ENCODE results near the gene AIFM3.
"Not testable (repeated sequence)": the region's sequence is repeated elsewhere in the genome, so short reads cannot be mapped to it uniquely, and the experiment has no call there.

Gene AIFM3

GRCh38 chr22:20996598-20997535, 29.8 kb downstream of the AIFM3 start:
- H3K4me1 ChIP-seq (ENCODE audit: insufficient read depth, low read length): peaks cover 20% of the 10 kb centered on the region
- H3K9me3 ChIP-seq (ENCODE audit: low read length): no peaks in the 10 kb centered on the region
- no peak overlapping the region for H3K9ac ChIP-seq (ENCODE audit: low read length)
- H3K4me3 ChIP-seq (ENCODE audit: low read depth in 1 of 2, low read length in 2 of 2): no peak overlapping the region
- no peaks in the 10 kb centered on the region for H3K27me3 ChIP-seq (ENCODE audit: control insufficient read depth in 1 of 2, insufficient read depth in 2 of 2, low read length in 2 of 2)
- peaks cover 53% of the 10 kb centered on the region for H3K36me3 ChIP-seq (ENCODE audit: insufficient read depth, low read length)
- H3K27ac ChIP-seq (ENCODE audit: low read depth, low read length): no peak overlapping the region

DNA sequence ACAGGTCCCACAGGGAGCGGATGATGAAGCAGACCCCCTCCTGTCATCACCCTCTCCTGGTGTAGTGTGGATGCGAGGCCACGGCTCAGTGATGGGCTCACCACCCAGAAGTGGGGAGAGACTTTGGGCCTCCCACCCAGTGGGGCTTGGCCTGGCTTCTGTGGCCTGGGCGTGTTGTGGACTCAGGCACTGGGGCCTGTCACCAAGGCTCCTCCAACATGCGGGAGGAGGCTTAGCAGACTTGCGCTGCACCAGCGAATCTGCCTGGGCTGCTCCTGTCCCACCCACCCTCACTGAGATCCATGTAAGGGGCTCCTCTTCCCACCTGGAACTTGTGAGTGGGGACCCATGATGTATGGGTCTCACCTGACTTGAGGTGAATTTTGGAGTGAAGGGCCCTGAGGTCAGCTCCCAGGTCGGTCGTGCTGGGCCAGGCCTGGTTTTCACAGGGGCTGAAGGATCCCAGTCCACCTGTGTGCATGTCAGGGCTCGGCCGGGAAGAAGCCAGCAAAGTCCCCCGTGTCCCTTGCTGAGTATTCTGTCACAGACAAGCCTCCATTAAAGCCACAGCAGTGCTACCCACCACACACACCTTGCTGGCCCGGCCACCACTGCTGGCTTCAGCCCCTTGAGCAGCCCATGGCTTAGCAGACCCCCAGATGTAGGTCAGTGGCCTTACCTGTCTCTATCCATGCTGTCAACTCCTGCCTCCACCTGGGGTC, 30.6 kb downstream of the AIFM3 start:
- no peak overlapping the region for H3K4me3 ChIP-seq (ENCODE audit: low read depth in 1 of 2, low read length in 2 of 2)
- H3K4me1 ChIP-seq (ENCODE audit: insufficient read depth, low read length): peaks cover 20% of the 10 kb centered on the region
- peaks cover 45% of the 10 kb centered on the region for H3K36me3 ChIP-seq (ENCODE audit: insufficient read depth, low read length)
- no peak overlapping the region for H3K27ac ChIP-seq (ENCODE audit: low read depth, low read length)
- H3K9me3 ChIP-seq (ENCODE audit: low read length): no peaks in the 10 kb centered on the region
- no peak overlapping the region for H3K9ac ChIP-seq (ENCODE audit: low read length)
- H3K27me3 ChIP-seq (ENCODE audit: control insufficient read depth in 1 of 2, insufficient read depth in 2 of 2, low read length in 2 of 2): no peaks in the 10 kb centered on the region

- Histone ChIP-seq H3K4me3 (ENCODE audit: low read depth in 1 of 2, low read length in 2 of 2) (no peak overlapping the region), H3K27me3 (ENCODE audit: control insufficient read depth in 1 of 2, insufficient read depth in 2 of 2, low read length in 2 of 2) (no peaks in the 10 kb centered on the region), H3K9ac (ENCODE audit: low read length) (no peak overlapping the region), H3K4me1 (ENCODE audit: insufficient read depth, low read length) (peaks cover 29% of the 10 kb centered on the region), H3K9me3 (ENCODE audit: low read length) (no peaks in the 10 kb centered on the region), H3K36me3 (ENCODE audit: insufficient read depth, low read length) (peaks cover 41% of the 10 kb centered on the region), H3K27ac (ENCODE audit: low read depth, low read length) (no peak overlapping the region)
Observed at GRCh38 chr22:20998411-20999336, 31.6 kb downstream of the AIFM3 start.

DNA sequence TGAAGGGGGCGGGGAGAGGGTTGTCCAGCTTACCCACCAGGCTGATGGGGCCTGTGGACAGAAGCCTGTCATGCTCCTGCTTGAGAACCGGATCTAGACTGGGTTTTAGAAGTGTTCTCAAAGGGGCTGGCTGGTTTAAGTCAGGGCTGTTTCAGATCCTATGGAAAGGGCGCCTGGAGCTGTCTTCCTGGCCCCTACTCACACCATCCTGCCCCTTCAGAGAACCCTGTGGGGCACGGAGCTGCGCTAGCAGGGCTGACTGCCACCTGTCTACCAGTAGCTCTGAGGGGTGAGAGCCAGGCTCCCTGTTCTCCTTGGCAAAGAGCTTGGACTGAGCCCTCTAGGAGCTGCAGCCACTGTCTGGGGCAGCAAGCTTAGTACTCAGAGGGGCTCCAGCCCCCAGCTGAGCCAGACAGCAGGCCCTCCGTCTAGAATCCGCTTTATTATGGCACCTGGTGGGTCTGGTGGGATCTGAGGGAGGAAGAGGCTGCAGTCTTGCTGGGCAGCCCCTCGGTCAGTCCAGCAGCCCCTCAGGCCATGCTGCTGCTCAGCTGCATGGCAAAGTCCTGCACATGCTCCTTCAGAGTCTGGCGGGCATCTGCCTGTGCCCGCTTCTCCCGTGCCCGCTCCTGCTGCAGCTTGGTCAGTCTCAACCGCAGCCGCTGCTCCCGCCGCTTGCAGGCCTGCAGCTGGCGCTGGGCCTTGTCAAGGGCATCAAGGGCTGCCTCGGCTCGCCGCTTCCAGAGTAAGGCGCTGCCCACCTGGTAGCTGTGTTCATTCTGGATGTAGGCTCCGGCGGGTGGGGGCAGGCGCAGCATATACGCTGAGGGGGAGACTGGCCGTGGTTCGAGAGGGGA, 32.5 kb downstream of the AIFM3 start:
- Histone ChIP-seq H3K9me3 (ENCODE audit: low read length) (no peaks in the 10 kb centered on the region), H3K36me3 (ENCODE audit: insufficient read depth, low read length) (peaks cover 36% of the 10 kb centered on the region), H3K9ac (ENCODE audit: low read length) (peak overlapping the region; percentile 90), H3K4me3 (ENCODE audit: low read depth in 1 of 2, low read length in 2 of 2) (peak overlapping the region in 1 of 2 donors; percentile 97), H3K27me3 (ENCODE audit: control insufficient read depth in 1 of 2, insufficient read depth in 2 of 2, low read length in 2 of 2) (no peaks in the 10 kb centered on the region), H3K4me1 (ENCODE audit: insufficient read depth, low read length) (peaks cover 33% of the 10 kb centered on the region), H3K27ac (ENCODE audit: low read depth, low read length) (no peak overlapping the region)

DNA sequence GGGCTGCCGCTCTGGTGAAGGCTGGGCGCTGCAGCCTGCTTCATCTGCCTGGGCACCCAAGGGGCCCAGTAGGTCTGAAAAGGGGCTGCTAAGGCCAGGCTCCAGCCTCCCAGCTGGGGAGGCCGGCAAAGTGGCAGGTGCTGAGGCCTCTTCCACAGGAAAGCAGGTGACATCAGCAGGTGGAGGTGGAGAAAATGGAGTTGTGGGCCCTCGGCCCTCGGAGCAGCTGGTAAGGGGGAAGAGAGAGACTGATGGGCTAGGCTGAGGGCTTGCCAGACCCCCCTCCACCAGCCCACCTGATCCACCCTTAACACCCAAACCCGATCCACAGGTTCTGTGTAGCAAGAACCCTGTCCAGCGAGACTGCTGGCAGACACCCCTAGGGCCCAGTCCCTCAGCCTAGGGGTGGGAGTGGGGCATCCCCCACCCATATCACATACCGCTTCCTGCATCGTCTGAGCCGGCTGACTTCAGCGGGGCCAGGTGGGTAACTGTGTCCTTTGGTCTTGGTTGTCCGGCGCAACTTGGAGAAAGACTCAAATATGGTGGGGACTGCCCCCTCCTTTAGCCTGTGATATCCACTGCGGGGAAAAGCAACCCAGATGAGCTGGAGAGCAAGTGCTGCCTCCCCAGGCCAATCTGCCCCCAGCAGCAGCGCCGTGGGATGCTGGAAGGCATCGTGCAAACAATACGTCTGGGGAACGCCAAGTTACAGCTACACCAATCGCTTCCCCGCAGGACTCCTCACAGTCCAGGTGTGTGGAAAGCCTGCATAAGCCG, 33.3 kb downstream of the AIFM3 start:
- peaks cover 34% of the 10 kb centered on the region for H3K36me3 ChIP-seq (ENCODE audit: insufficient read depth, low read length)
- peak overlapping the region; percentile 90 for H3K9ac ChIP-seq (ENCODE audit: low read length)
- H3K4me3 ChIP-seq (ENCODE audit: low read depth in 1 of 2, low read length in 2 of 2): peak overlapping the region; percentile 81 to 97
- H3K27me3 ChIP-seq (ENCODE audit: control insufficient read depth in 1 of 2, insufficient read depth in 2 of 2, low read length in 2 of 2): no peaks in the 10 kb centered on the region
- peaks cover 33% of the 10 kb centered on the region for H3K4me1 ChIP-seq (ENCODE audit: insufficient read depth, low read length)
- peak overlapping the region; percentile 94 for H3K27ac ChIP-seq (ENCODE audit: low read depth, low read length)
- no peaks in the 10 kb centered on the region for H3K9me3 ChIP-seq (ENCODE audit: low read length)

DNA sequence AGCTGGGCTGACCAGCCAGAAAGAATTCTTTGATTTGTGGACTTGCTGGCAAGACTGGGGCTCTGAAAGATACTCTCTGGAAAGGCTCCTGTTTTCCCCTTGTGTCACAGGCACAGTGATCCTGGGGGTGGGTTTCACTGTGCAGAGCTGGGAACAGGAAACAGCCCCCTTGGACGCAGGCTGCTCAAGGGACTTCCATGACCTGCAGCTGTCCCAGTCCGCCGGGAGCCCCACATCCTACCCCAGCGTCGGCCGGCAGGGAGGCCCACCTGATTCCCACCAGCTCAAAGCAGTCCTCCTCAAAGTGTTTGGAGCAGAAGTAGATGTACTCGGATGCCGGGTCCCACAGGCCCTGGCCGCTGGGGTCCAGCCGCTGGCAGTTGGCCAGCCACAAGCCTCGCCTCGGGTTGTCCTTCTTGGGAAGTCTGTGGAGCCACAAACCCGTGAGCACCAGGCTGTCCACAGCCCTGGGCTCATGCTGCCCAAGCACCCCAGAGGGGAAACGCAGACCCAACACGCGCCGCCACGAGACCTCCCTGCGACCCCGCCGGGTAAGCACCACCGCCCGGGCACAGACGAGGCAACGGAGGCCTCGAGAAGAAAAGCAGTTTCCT, 34.0 kb downstream of the AIFM3 start:
- H3K9me3 ChIP-seq (ENCODE audit: low read length): no peaks in the 10 kb centered on the region
- peak overlapping the region; percentile 81 to 97 for H3K4me3 ChIP-seq (ENCODE audit: low read depth in 1 of 2, low read length in 2 of 2)
- peak overlapping the region; percentile 94 for H3K27ac ChIP-seq (ENCODE audit: low read depth, low read length)
- peak overlapping the region; percentile 90 for H3K9ac ChIP-seq (ENCODE audit: low read length)
- peaks cover 33% of the 10 kb centered on the region for H3K4me1 ChIP-seq (ENCODE audit: insufficient read depth, low read length)
- H3K27me3 ChIP-seq (ENCODE audit: control insufficient read depth in 1 of 2, insufficient read depth in 2 of 2, low read length in 2 of 2): no peaks in the 10 kb centered on the region
- H3K36me3 ChIP-seq (ENCODE audit: insufficient read depth, low read length): peaks cover 31% of the 10 kb centered on the region

GRCh38 chr22:21001601-21002325, 34.7 kb downstream of the AIFM3 start, which contains the start of gene THAP7:
THAP7 (minus strand) TSS chr22:21002118; CDS start chr22:21001911, 207 bp downstream.
- H3K36me3 ChIP-seq (ENCODE audit: insufficient read depth, low read length): peaks cover 24% of the 10 kb centered on the region
- peaks cover 33% of the 10 kb centered on the region for H3K4me1 ChIP-seq (ENCODE audit: insufficient read depth, low read length)
- peak within 1 kb of the TSS; percentile 90 for H3K9ac ChIP-seq (ENCODE audit: low read length)
- peak within 1 kb of the TSS; percentile 81 to 97 for H3K4me3 ChIP-seq (ENCODE audit: low read depth in 1 of 2, low read length in 2 of 2)
- H3K27ac ChIP-seq (ENCODE audit: low read depth, low read length): peak within 1 kb of the TSS; percentile 94
- H3K9me3 ChIP-seq (ENCODE audit: low read length): no peaks in the 10 kb centered on the region
- H3K27me3 ChIP-seq (ENCODE audit: control insufficient read depth in 1 of 2, insufficient read depth in 2 of 2, low read length in 2 of 2): no peaks in the 10 kb centered on the region

GRCh38 chr22:21003782-21004181, 36.7 kb downstream of the AIFM3 start:
- no peaks in the 10 kb centered on the region for H3K9me3 ChIP-seq (ENCODE audit: low read length)
- peak overlapping the region; percentile 37 for H3K9ac ChIP-seq (ENCODE audit: low read length)
- H3K27me3 ChIP-seq (ENCODE audit: control insufficient read depth in 1 of 2, insufficient read depth in 2 of 2, low read length in 2 of 2): no peaks in the 10 kb centered on the region
- H3K4me1 ChIP-seq (ENCODE audit: insufficient read depth, low read length): peaks cover 33% of the 10 kb centered on the region
- peak overlapping the region; percentile 94 for H3K27ac ChIP-seq (ENCODE audit: low read depth, low read length)
- H3K4me3 ChIP-seq (ENCODE audit: low read depth in 1 of 2, low read length in 2 of 2): no peak overlapping the region
- peaks cover 17% of the 10 kb centered on the region for H3K36me3 ChIP-seq (ENCODE audit: insufficient read depth, low read length)

DNA sequence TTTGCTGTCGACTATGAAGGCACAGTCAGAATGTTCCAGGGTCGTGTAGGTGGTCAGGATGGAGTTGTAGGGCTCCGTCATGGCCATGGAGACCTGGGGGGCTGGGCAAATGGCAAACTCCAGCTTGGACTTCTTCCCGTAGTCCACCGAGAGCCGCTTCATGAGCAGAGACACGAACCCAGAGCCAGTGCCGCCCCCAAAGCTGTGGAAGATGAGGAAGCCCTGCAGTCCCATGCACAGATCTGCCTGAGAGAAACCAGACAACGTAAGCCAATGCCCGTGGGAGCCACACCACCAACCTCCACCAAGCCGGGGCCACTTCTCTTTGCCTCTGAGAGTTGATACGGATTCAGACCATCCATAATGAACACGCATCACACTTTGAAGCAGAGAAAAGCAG, 42.2 kb downstream of the AIFM3 start:
- not testable (repeated sequence) for H3K9me3 ChIP-seq (ENCODE audit: low read length); H3K9ac ChIP-seq (ENCODE audit: low read length); H3K4me1 ChIP-seq (ENCODE audit: insufficient read depth, low read length); H3K4me3 ChIP-seq (ENCODE audit: low read depth in 1 of 2, low read length in 2 of 2); H3K27ac ChIP-seq (ENCODE audit: low read depth, low read length); H3K36me3 ChIP-seq (ENCODE audit: insufficient read depth, low read length); H3K27me3 ChIP-seq (ENCODE audit: control insufficient read depth in 1 of 2, insufficient read depth in 2 of 2, low read length in 2 of 2)
